HTERT RPE-1 (cell line): ENCODE data around the gene GC.
"Not testable (repeated sequence)": the region's sequence is repeated elsewhere in the genome, so short reads cannot be mapped to it uniquely, and the experiment has no call there.

Experiments
- in situ Hi-C: fragments of 300-500 bp; cut with MboI; formaldehyde crosslinking; loops from 4 replicates; pipeline ENCODE4 v1.14.3; 2020; ENCODE audit warnings: low sequenced_read_pairs

Gene GC

GRCh38 chr4:71769434-71769833 is 14.4 kb downstream of the GC start:
- in situ Hi-C loops, result no loop called here

- in situ Hi-C loops, result no loop called here
Observed at GRCh38 chr4:71768123-71768522, 15.8 kb downstream of the GC start.

GRCh38 chr4:71765821-71766383 is 18.0 kb downstream of the GC start:
- in situ Hi-C loops, result no loop called here

- in situ Hi-C loops, result no loop called here
Observed at GRCh38 chr4:71765350-71765749, 18.5 kb downstream of the GC start.

GRCh38 chr4:71752383-71753042 is 31.4 kb downstream of the GC start:
- in situ Hi-C loops, result no loop called here

- in situ Hi-C loops, result no loop called here
Observed at GRCh38 chr4:71749008-71749594, 34.8 kb downstream of the GC start.

- in situ Hi-C loops, result no loop called here
Observed at GRCh38 chr4:71746379-71746778, 37.5 kb downstream of the GC start.

GRCh38 chr4:71738782-71739181 is 45.1 kb downstream of the GC start:
- in situ Hi-C loops, result not testable (repeated sequence)

GRCh38 chr4:71732706-71733105 is 51.2 kb downstream of the GC start:
- in situ Hi-C loops, result no loop called here

- in situ Hi-C loops, result no loop called here
Observed at GRCh38 chr4:71732066-71732465, 51.8 kb downstream of the GC start.

- in situ Hi-C loops, result no loop called here
Observed at GRCh38 chr4:71729856-71730255, 54.0 kb downstream of the GC start.

GRCh38 chr4:71713611-71714203 is 70.2 kb downstream of the GC start:
- in situ Hi-C loops, result no loop called here

GRCh38 chr4:71711985-71712348 is 71.9 kb downstream of the GC start:
- in situ Hi-C loops, result no loop called here

- in situ Hi-C loops, result no loop called here
Observed at GRCh38 chr4:71711044-71711984, 72.6 kb downstream of the GC start.

- in situ Hi-C loops, result no loop called here
Observed at GRCh38 chr4:71709961-71710360, 73.9 kb downstream of the GC start.

- in situ Hi-C loops, result no loop called here
Observed at GRCh38 chr4:71698141-71698540, 85.7 kb downstream of the GC start.

- in situ Hi-C loops, result no loop called here
Observed at GRCh38 chr4:71697031-71697430, 86.8 kb downstream of the GC start.

GRCh38 chr4:71694961-71695360 is 88.9 kb downstream of the GC start:
- in situ Hi-C loops, result no loop called here

- in situ Hi-C loops, result no loop called here
Observed at GRCh38 chr4:71692963-71693362, 90.9 kb downstream of the GC start.

GRCh38 chr4:71692198-71692597 is 91.7 kb downstream of the GC start:
- in situ Hi-C loops, result no loop called here
